ENCODE results near the gene BAZ2B.
"Not testable (repeated sequence)": the region's sequence is repeated elsewhere in the genome, so short reads cannot be mapped to it uniquely, and the experiment has no call there.

The BAZ2B gene

GRCh38 chr2:159409116-159409800, 207.1 kb downstream of the BAZ2B start:
- ATAC-seq (ENCODE audit: insufficient read depth, low read depth) (no peak), DNase-seq (no peak)
- Histone ChIP-seq H3K9me3 (ENCODE audit: insufficient read depth, low read length, severe bottlenecking) (no peaks in the 10 kb centered on the region), H4K20me1 (ENCODE audit: insufficient read depth, low read length) (no peaks in the 10 kb centered on the region), H3K4me2 (ENCODE audit: insufficient read depth, low read length) (no peak overlapping the region), H3K79me2 (ENCODE audit: insufficient read depth, low read length) (no peaks in the 10 kb centered on the region), H3K9ac (ENCODE audit: low read depth, low read length) (no peak overlapping the region), H3K27ac (ENCODE audit: low read length) (no peak overlapping the region), H3K36me3 (ENCODE audit: insufficient read depth, low read length) (peaks cover 10% of the 10 kb centered on the region), H2AFZ (ENCODE audit: low read depth, low read length) (no peak overlapping the region), H3K4me1 (ENCODE audit: insufficient read depth, low read length) (no peaks in the 10 kb centered on the region), H3K27me3 (ENCODE audit: insufficient read depth, low read length, poor library complexity) (no peaks in the 10 kb centered on the region), H3K4me3 (ENCODE audit: low read depth in 1 of 2, low read length in 2 of 2) (no peak overlapping the region)
- TF ChIP-seq CTCF (IDR thresholded peaks at IDR 0.05; ENCODE audit: borderline replicate concordance, extremely low read depth, low read length, poor library complexity, severe bottlenecking) = no peak
- no peak for TF ChIP-seq EZH2 (IDR thresholded peaks at IDR 0.05; ENCODE audit: borderline replicate concordance, low read depth, low read length, severe bottlenecking)

GRCh38 chr2:159402790-159403189, 213.6 kb downstream of the BAZ2B start:
- TF ChIP-seq EZH2 (IDR thresholded peaks at IDR 0.05; ENCODE audit: borderline replicate concordance, low read depth, low read length, severe bottlenecking) = no peak
- no peak for TF ChIP-seq CTCF (IDR thresholded peaks at IDR 0.05; ENCODE audit: borderline replicate concordance, extremely low read depth, low read length, poor library complexity, severe bottlenecking)
- H2AFZ ChIP-seq (ENCODE audit: low read depth, low read length) = no peak overlapping the region
- no peak overlapping the region for H3K4me2 ChIP-seq (ENCODE audit: insufficient read depth, low read length)
- H3K79me2 ChIP-seq (ENCODE audit: insufficient read depth, low read length) = no peaks in the 10 kb centered on the region
- no peaks in the 10 kb centered on the region for H3K4me1 ChIP-seq (ENCODE audit: insufficient read depth, low read length)
- peaks cover 4% of the 10 kb centered on the region for H3K36me3 ChIP-seq (ENCODE audit: insufficient read depth, low read length)
- no peak for DNase-seq
- no peak overlapping the region for H3K4me3 ChIP-seq (ENCODE audit: low read depth in 1 of 2, low read length in 2 of 2)
- no peaks in the 10 kb centered on the region for H3K9me3 ChIP-seq (ENCODE audit: insufficient read depth, low read length, severe bottlenecking)
- H3K9ac ChIP-seq (ENCODE audit: low read depth, low read length) = no peak overlapping the region
- H3K27me3 ChIP-seq (ENCODE audit: insufficient read depth, low read length, poor library complexity) = no peaks in the 10 kb centered on the region
- H4K20me1 ChIP-seq (ENCODE audit: insufficient read depth, low read length) = no peaks in the 10 kb centered on the region
- ATAC-seq (ENCODE audit: insufficient read depth, low read depth) = no peak
- H3K27ac ChIP-seq (ENCODE audit: low read length) = no peak overlapping the region

- not testable (repeated sequence) for H3K79me2 ChIP-seq (ENCODE audit: insufficient read depth, low read length); H3K27ac ChIP-seq (ENCODE audit: low read length); H3K36me3 ChIP-seq (ENCODE audit: insufficient read depth, low read length); H3K9me3 ChIP-seq (ENCODE audit: insufficient read depth, low read length, severe bottlenecking); H3K9ac ChIP-seq (ENCODE audit: low read depth, low read length); H3K4me2 ChIP-seq (ENCODE audit: insufficient read depth, low read length); H3K27me3 ChIP-seq (ENCODE audit: insufficient read depth, low read length, poor library complexity); H2AFZ ChIP-seq (ENCODE audit: low read depth, low read length); H4K20me1 ChIP-seq (ENCODE audit: insufficient read depth, low read length); H3K4me3 ChIP-seq (ENCODE audit: low read depth in 1 of 2, low read length in 2 of 2); ATAC-seq (ENCODE audit: insufficient read depth, low read depth); H3K4me1 ChIP-seq (ENCODE audit: insufficient read depth, low read length); DNase-seq
Observed at GRCh38 chr2:159402160-159402559, 214.2 kb downstream of the BAZ2B start.

- no peaks in the 10 kb centered on the region for H3K9me3 ChIP-seq (ENCODE audit: insufficient read depth, low read length, severe bottlenecking)
- no peak overlapping the region for H3K27ac ChIP-seq (ENCODE audit: low read length)
- no peak overlapping the region for H3K4me3 ChIP-seq (ENCODE audit: low read depth in 1 of 2, low read length in 2 of 2)
- H3K9ac ChIP-seq (ENCODE audit: low read depth, low read length) = no peak overlapping the region
- H4K20me1 ChIP-seq (ENCODE audit: insufficient read depth, low read length) = no peaks in the 10 kb centered on the region
- TF ChIP-seq CTCF (IDR thresholded peaks at IDR 0.05; ENCODE audit: borderline replicate concordance, extremely low read depth, low read length, poor library complexity, severe bottlenecking) = no peak
- TF ChIP-seq EZH2 (IDR thresholded peaks at IDR 0.05; ENCODE audit: borderline replicate concordance, low read depth, low read length, severe bottlenecking) = no peak
- H3K27me3 ChIP-seq (ENCODE audit: insufficient read depth, low read length, poor library complexity) = no peaks in the 10 kb centered on the region
- H3K4me1 ChIP-seq (ENCODE audit: insufficient read depth, low read length) = no peaks in the 10 kb centered on the region
- ATAC-seq (ENCODE audit: insufficient read depth, low read depth) (no peak), DNase-seq (no peak)
- no peak overlapping the region for H2AFZ ChIP-seq (ENCODE audit: low read depth, low read length)
- H3K79me2 ChIP-seq (ENCODE audit: insufficient read depth, low read length) = no peaks in the 10 kb centered on the region
- no peaks in the 10 kb centered on the region; the same call in 1 of the 2 replicates for H3K36me3 ChIP-seq (ENCODE audit: insufficient read depth, low read length)
- no peak overlapping the region for H3K4me2 ChIP-seq (ENCODE audit: insufficient read depth, low read length)
Observed at GRCh38 chr2:159399716-159400415, 216.5 kb downstream of the BAZ2B start.
